Measurements from ENCODE around the gene DNAH14. TPM values are rescaled to one million over a fixed set of nuclear protein-coding genes. Genes with fewer than 3 reads are reported as not detected.
A peak's percentile ranks its signal among the peaks of the same experiment; 100 is the strongest.

DNAH14 gene
- total and polyA plus RNA-seq, 2 of the 13 experiments (the other 11 are each of a cell fraction or from before 2014, with no cell fraction given), result 4.5 to 27.5 TPM

GRCh38 chr1:225228871-225229303 is 299.4 kb downstream of the DNAH14 start (continued):
- TF ChIP-seq TARDBP (CRISPR knock-in tag; IDR thresholded peaks at IDR 0.05), result peak; percentile 66; the same call in 1 of the 2 replicates
- TF ChIP-seq MTF1 (CRISPR knock-in tag; IDR thresholded peaks at IDR 0.05), result no peak
- no peak for TF ChIP-seq WIZ (CRISPR knock-in tag; IDR thresholded peaks at IDR 0.05)
- TF ChIP-seq IKZF5 (CRISPR knock-in tag; IDR thresholded peaks at IDR 0.05), result peak; percentile 81
- TF ChIP-seq MED1 (CRISPR knock-in tag; IDR thresholded peaks at IDR 0.05), result peak; percentile 70
- no peak for TF ChIP-seq IKZF4 (CRISPR knock-in tag; IDR thresholded peaks at IDR 0.05; ENCODE audit: borderline replicate concordance, low read depth, not compliant biosample characterization)
- no peak for TF ChIP-seq E2F2 (CRISPR knock-in tag; IDR thresholded peaks at IDR 0.05; ENCODE audit: borderline replicate concordance)
- peak in 1 of 2 experiments; percentile 70; a peak in 1 of 4 replicates for TF ChIP-seq REST (IDR thresholded peaks at IDR 0.05; ENCODE audit: borderline replicate concordance in 1 of 2, low read depth in 1 of 2, low read length in 2 of 2)
- no peak for TF ChIP-seq NR0B2 (CRISPR knock-in tag; IDR thresholded peaks at IDR 0.05)
- TF ChIP-seq ZNF30 (CRISPR knock-in tag; IDR thresholded peaks at IDR 0.05), result no peak
- TF ChIP-seq MAX (IDR thresholded peaks at IDR 0.05), result peak; percentile 69
- peak; percentile 67; the same call in 1 of the 2 replicates for TF ChIP-seq CBX5 (CRISPR knock-in tag; IDR thresholded peaks at IDR 0.05; ENCODE audit: borderline replicate concordance)
- TF ChIP-seq MIER2 (CRISPR knock-in tag; IDR thresholded peaks at IDR 0.05), result 0 out of 2 replicates have a peak, but pooled peaks have one; percentile 14
- peak; percentile 30; the same call in 1 of the 2 replicates for TF ChIP-seq NFKBIZ (CRISPR knock-in tag; IDR thresholded peaks at IDR 0.05)
- 0 out of 2 replicates have a peak, but pooled peaks have one; percentile 34 for TF ChIP-seq ZNF724P (CRISPR knock-in tag; IDR thresholded peaks at IDR 0.05; ENCODE audit: borderline replicate concordance)
- no peak for TF ChIP-seq MTF2 (CRISPR knock-in tag; IDR thresholded peaks at IDR 0.05; ENCODE audit: borderline replicate concordance)
- TF ChIP-seq ATAD3A (CRISPR knock-in tag; IDR thresholded peaks at IDR 0.05), result no peak
- no peak for TF ChIP-seq CAMTA2 (CRISPR knock-in tag; IDR thresholded peaks at IDR 0.05; ENCODE audit: borderline replicate concordance)
- peak; percentile 70 for TF ChIP-seq KDM6A (CRISPR knock-in tag; IDR thresholded peaks at IDR 0.05; ENCODE audit: low read depth)
- 0 out of 2 replicates have a peak, but pooled peaks have one; percentile 39 for TF ChIP-seq ZNF800 (CRISPR knock-in tag; IDR thresholded peaks at IDR 0.05)
